ENCODE data around the gene SH2D1A. TPM values are rescaled to one million over a fixed set of nuclear protein-coding genes. Genes with fewer than 3 reads are reported as not detected.

Gene SH2D1A
- total RNA-seq, 4 donors from 2014 or later: 1.7 to 8.6 (median 5.5) TPM

- no peak for DNase-seq (ENCODE audit: extremely low spot score)
- TF ChIP-seq, protein P1, sequence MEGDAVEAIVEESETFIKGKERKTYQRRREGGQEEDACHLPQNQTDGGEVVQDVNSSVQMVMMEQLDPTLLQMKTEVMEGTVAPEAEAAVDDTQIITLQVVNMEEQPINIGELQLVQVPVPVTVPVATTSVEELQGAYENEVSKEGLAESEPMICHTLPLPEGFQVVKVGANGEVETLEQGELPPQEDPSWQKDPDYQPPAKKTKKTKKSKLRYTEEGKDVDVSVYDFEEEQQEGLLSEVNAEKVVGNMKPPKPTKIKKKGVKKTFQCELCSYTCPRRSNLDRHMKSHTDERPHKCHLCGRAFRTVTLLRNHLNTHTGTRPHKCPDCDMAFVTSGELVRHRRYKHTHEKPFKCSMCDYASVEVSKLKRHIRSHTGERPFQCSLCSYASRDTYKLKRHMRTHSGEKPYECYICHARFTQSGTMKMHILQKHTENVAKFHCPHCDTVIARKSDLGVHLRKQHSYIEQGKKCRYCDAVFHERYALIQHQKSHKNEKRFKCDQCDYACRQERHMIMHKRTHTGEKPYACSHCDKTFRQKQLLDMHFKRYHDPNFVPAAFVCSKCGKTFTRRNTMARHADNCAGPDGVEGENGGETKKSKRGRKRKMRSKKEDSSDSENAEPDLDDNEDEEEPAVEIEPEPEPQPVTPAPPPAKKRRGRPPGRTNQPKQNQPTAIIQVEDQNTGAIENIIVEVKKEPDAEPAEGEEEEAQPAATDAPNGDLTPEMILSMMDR (IDR thresholded peaks at IDR 0.05): no peak
- TF ChIP-seq POLR2A (IDR thresholded peaks at IDR 0.05; ENCODE audit: low read depth): no peak
- no peak for TF ChIP-seq POLR2AphosphoS5 (IDR thresholded peaks at IDR 0.05)
- no peak for TF ChIP-seq EP300 (IDR thresholded peaks at IDR 0.05)
- intact Hi-C loops (cut with DNase I): no loop called here
- H3K4me1 ChIP-seq: peaks cover 0 to 14% (median 1%) of the 10 kb centered on the region in 4 donors
- H3K36me3 ChIP-seq: no peaks in the 10 kb centered on the region
- WGBS: 77% methylated on average over 3 of the region's 3 CpGs
- no peak overlapping the region for H3K27ac ChIP-seq (replicated peaks in 1 of 4)
- H3K4me3 ChIP-seq: no peak overlapping the region
- no peaks in the 10 kb centered on the region for H3K27me3 ChIP-seq
- no peaks in the 10 kb centered on the region for H3K9me3 ChIP-seq
These were observed 46.4 kb downstream of the SH2D1A start for GRCh38 chrX:124392794-124393193.

DNA sequence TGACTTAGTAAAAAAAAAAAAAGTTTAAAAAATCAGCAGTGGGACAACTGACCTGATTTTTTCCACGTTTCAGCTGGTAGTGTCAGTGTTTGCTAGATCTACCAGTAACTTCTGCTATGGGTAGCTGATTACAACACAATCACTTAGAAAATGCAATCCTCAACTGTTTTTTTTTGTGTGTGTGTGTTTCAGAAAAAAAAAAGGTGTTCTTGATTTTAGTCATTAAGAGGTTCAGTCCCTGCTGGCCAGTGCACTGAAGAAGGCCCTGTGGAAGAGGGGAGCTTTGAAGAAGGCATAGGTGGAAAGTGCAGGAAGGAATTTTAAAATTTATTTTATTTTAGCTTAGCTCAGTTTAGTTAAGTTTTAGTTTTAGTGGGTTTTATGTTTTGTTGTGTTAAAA, 46.9 kb downstream of the SH2D1A start:
- Histone ChIP-seq H3K4me1 (peaks cover 0 to 14% (median 1%) of the 10 kb centered on the region in 4 donors), H3K9me3 (no peaks in the 10 kb centered on the region), H3K4me3 (no peak overlapping the region), H3K27ac (replicated peaks in 1 of 4) (no peak overlapping the region), H3K27me3 (no peaks in the 10 kb centered on the region), H3K36me3 (no peaks in the 10 kb centered on the region)
- 41% methylated on average over 1 of the region's 1 CpG for WGBS
- no peak for DNase-seq (ENCODE audit: extremely low spot score)
- TF ChIP-seq POLR2AphosphoS5 (IDR thresholded peaks at IDR 0.05) (no peak), POLR2A (IDR thresholded peaks at IDR 0.05; ENCODE audit: low read depth) (no peak), EP300 (IDR thresholded peaks at IDR 0.05) (no peak)
- TF ChIP-seq, protein P1 (IDR thresholded peaks at IDR 0.05): no peak
- intact Hi-C loops (cut with DNase I): no loop called here

- TF ChIP-seq POLR2AphosphoS5 (IDR thresholded peaks at IDR 0.05) (no peak), EP300 (IDR thresholded peaks at IDR 0.05) (no peak), POLR2A (IDR thresholded peaks at IDR 0.05; ENCODE audit: low read depth) (no peak)
- TF ChIP-seq, protein P1 (IDR thresholded peaks at IDR 0.05): no peak
- no peaks in the 10 kb centered on the region for H3K36me3 ChIP-seq
- H3K4me3 ChIP-seq: no peak overlapping the region
- intact Hi-C loops (cut with DNase I): no loop called here
- 69% methylated on average over 3 of the region's 3 CpGs for WGBS
- H3K9me3 ChIP-seq: no peaks in the 10 kb centered on the region
- H3K27ac ChIP-seq (replicated peaks in 1 of 4): no peak overlapping the region
- no peaks in the 10 kb centered on the region for H3K27me3 ChIP-seq
- peaks cover 0 to 14% (median 1%) of the 10 kb centered on the region in 4 donors for H3K4me1 ChIP-seq
- DNase-seq (ENCODE audit: extremely low spot score): no peak
These were observed 47.3 kb downstream of the SH2D1A start for GRCh38 chrX:124393659-124394058.

DNA sequence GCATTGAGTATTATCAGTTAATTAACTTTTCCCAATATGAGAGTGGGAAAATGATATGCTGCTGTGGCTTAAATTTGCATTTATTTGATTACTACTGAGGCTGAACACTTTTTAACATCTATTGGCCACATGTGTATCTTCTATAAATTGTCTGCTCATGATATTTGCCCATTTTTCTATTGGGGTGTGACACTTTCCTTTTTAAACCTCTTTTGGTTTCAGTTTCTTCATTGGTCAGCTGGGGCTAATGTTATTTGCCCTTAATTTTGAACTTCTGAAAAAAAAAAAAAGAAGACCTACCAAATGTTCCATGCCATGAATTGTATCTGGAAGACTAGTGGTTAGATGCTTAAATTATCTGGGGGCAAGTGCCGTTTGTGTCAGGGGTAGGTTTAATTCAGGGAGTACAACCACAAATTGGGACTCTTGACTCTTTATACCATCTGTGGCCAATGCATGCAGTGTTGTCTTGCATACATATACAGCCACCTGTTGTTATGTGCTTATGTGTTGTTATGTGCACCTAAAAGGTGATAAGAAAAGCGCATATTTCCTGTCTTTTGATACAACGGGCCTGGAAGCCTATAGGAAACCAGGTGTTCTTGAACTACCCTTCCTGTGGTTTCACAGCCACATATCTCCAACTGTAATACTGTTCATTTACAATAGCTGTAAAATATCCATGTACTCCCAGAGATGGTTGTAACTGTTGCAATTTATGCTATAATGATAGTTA, 49.0 kb downstream of the SH2D1A start:
- TF ChIP-seq POLR2AphosphoS5 (IDR thresholded peaks at IDR 0.05): no peak
- intact Hi-C loops (cut with DNase I): no loop called here
- no peak overlapping the region for H3K27ac ChIP-seq (replicated peaks in 1 of 4)
- H3K4me1 ChIP-seq: peaks cover 0 to 14% (median 0%) of the 10 kb centered on the region in 4 donors
- no peaks in the 10 kb centered on the region for H3K36me3 ChIP-seq
- H3K4me3 ChIP-seq: no peak overlapping the region
- no peaks in the 10 kb centered on the region for H3K27me3 ChIP-seq
- no peaks in the 10 kb centered on the region for H3K9me3 ChIP-seq
- WGBS: 71% methylated on average over 3 of the region's 3 CpGs
- no peak for DNase-seq (ENCODE audit: extremely low spot score)

DNA sequence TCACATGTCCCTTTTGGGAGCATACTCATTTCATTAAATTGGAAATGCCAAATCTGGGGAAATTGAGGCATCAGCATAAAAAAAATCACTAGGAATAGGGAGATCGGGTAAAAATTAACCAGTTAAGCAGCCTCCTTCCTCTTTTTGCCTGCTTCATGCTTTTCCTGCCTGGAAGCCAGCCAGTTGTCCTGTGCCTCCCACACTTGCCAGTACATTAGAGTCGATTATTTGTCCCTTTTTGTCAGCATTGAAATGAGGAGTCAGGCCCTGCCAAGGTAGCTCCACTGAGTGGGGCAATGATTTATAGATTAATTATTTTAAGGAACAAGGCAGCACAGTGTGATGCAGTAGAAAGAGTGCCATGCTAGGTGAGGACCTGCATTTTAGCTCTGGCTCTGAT, 55.3 kb downstream of the SH2D1A start:
- TF ChIP-seq POLR2A (IDR thresholded peaks at IDR 0.05; ENCODE audit: low read depth) (no peak), POLR2AphosphoS5 (IDR thresholded peaks at IDR 0.05) (no peak), EP300 (IDR thresholded peaks at IDR 0.05) (no peak)
- TF ChIP-seq, protein P1 (IDR thresholded peaks at IDR 0.05): no peak
- intact Hi-C loops (cut with DNase I): no loop called here
- H3K4me1 ChIP-seq: peaks cover 0 to 8% (median 0%) of the 10 kb centered on the region in 4 donors
- no peak for DNase-seq (ENCODE audit: extremely low spot score)
- WGBS: 63% methylated on average over 2 of the region's 2 CpGs
- H3K36me3 ChIP-seq: no peaks in the 10 kb centered on the region
- H3K4me3 ChIP-seq: no peak overlapping the region
- no peaks in the 10 kb centered on the region for H3K27me3 ChIP-seq
- no peaks in the 10 kb centered on the region for H3K9me3 ChIP-seq
- no peak overlapping the region for H3K27ac ChIP-seq (replicated peaks in 1 of 4)

Measured in esophagus muscularis mucosa (tissue), 4 donors.